ENCODE measurements around the gene PACRG. TPM values are rescaled to one million over a fixed set of nuclear protein-coding genes. Genes with fewer than 3 reads are reported as not detected.

PACRG gene
- total and polyA plus RNA-seq, 2 experiments from 2014 or later = 0.83 to 3.7 TPM

DNA sequence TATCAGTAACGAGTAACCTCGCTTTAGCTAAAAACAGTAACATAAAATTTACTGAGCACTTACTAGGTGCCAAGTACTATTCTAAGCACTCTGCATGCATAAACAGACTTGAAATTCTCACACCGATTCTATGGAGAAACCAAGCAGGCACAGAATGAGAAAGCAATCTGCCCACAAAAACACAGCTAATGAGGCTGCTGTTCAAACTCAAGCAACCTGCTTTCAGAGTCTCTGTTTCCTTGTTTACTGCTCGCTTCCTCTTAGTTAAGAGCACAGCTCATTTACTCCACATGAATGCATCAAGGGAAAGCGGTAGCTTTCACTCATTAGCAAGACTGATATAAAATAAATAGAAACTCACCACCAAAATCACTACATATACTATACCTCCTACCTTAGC lies 37.6 kb upstream of the PACRG start:
- DNase-seq (ENCODE audit: low read depth in 1 of 2, low spot score in 1 of 2) = no peak
- Histone ChIP-seq H3K4me1 (ENCODE audit: low read depth) (peaks cover 4% of the 10 kb centered on the region), H3K27me3 (no peaks in the 10 kb centered on the region), H3K4me3 (no peak overlapping the region), H3K9me3 (ENCODE audit: low read depth) (no peaks in the 10 kb centered on the region), H3K27ac (no peak overlapping the region), H3K36me3 (no peaks in the 10 kb centered on the region)
- TF ChIP-seq, protein P1, sequence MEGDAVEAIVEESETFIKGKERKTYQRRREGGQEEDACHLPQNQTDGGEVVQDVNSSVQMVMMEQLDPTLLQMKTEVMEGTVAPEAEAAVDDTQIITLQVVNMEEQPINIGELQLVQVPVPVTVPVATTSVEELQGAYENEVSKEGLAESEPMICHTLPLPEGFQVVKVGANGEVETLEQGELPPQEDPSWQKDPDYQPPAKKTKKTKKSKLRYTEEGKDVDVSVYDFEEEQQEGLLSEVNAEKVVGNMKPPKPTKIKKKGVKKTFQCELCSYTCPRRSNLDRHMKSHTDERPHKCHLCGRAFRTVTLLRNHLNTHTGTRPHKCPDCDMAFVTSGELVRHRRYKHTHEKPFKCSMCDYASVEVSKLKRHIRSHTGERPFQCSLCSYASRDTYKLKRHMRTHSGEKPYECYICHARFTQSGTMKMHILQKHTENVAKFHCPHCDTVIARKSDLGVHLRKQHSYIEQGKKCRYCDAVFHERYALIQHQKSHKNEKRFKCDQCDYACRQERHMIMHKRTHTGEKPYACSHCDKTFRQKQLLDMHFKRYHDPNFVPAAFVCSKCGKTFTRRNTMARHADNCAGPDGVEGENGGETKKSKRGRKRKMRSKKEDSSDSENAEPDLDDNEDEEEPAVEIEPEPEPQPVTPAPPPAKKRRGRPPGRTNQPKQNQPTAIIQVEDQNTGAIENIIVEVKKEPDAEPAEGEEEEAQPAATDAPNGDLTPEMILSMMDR (IDR thresholded peaks at IDR 0.05; ENCODE audit: low read depth, low read length) = no peak

DNA sequence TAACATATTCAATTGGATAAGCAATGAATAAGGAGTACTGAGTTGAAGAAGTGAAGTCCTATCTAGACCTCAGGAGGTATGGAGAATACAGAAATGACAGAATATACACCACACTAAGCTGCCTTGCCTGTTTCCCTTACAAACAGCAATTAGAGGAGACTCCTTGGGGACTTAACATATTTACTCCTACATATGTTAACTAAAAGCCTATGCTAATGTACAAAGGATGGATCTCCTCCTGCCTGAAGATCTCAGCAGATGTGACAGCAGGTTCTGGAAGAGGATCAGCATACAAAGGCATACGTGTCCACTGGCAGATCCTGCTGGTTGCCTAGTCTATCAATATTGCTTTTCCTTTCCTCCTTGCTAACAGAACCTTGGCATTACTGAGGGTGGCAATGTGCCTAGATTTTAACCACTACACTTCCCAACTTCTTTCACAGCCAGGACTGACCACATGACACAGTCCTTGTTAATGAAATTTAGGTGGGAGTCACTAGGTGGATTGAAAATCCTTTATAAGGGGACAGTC lies 29.8 kb upstream of the PACRG start:
- H3K27ac ChIP-seq = no peak overlapping the region
- H3K36me3 ChIP-seq = no peaks in the 10 kb centered on the region
- no peaks in the 10 kb centered on the region for H3K27me3 ChIP-seq
- H3K9me3 ChIP-seq (ENCODE audit: low read depth) = no peaks in the 10 kb centered on the region
- TF ChIP-seq, protein P1 (IDR thresholded peaks at IDR 0.05; ENCODE audit: low read depth, low read length) = no peak
- H3K4me3 ChIP-seq = no peak overlapping the region
- no peaks in the 10 kb centered on the region for H3K4me1 ChIP-seq (ENCODE audit: low read depth)
- no peak for DNase-seq (ENCODE audit: low read depth in 1 of 2, low spot score in 1 of 2)

DNA sequence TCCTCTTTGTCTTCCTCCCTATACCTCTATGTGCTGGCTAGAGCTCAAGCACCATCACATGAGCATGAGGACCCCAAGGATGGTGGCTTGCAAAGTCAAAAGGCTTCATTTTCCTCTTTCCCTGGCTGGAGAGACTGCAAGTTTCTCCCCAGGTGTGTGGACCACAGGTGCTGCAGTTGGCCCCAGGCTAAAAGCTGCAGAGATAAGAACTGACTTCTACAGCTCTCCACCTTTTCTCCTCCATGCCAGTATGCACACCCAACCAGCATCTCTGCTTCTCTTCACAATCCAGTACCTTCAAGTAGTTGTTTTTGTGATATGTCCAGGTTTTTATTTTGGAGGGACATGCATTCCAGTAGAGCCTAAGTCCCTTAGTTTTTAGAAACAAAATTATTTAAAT lies 29.3 kb upstream of the PACRG start:
- TF ChIP-seq, protein P1 (IDR thresholded peaks at IDR 0.05; ENCODE audit: low read depth, low read length) = no peak
- DNase-seq (ENCODE audit: low read depth in 1 of 2, low spot score in 1 of 2) = no peak
- Histone ChIP-seq H3K9me3 (ENCODE audit: low read depth) (no peaks in the 10 kb centered on the region), H3K27ac (no peak overlapping the region), H3K27me3 (no peaks in the 10 kb centered on the region), H3K4me3 (no peak overlapping the region), H3K36me3 (no peaks in the 10 kb centered on the region), H3K4me1 (ENCODE audit: low read depth) (no peaks in the 10 kb centered on the region)

DNA sequence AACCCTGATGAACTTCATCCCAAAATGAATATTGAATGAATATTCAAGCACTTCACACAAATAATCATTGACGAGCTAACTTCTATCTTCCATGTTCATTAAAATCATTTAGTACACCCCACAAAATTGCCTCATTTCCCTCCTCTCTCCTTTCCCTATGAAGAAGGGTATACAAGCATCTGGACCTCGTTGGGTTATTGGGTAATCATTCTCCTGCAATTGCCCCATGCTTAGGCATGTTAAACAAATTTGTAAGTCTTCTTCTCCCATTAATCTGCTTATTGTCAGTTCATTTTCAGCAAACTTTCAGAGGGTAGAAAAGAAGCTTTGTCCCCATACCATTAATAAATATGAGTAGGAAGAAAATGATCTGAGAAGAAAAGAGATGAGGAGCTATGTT lies 27.8 kb upstream of the PACRG start:
- no peak for DNase-seq (ENCODE audit: low read depth in 1 of 2, low spot score in 1 of 2)
- H3K27ac ChIP-seq = no peak overlapping the region
- H3K27me3 ChIP-seq = no peaks in the 10 kb centered on the region
- H3K4me1 ChIP-seq (ENCODE audit: low read depth) = no peaks in the 10 kb centered on the region
- H3K4me3 ChIP-seq = no peak overlapping the region
- TF ChIP-seq, protein P1 (IDR thresholded peaks at IDR 0.05; ENCODE audit: low read depth, low read length) = no peak
- H3K36me3 ChIP-seq = no peaks in the 10 kb centered on the region
- H3K9me3 ChIP-seq (ENCODE audit: low read depth) = no peaks in the 10 kb centered on the region

DNA sequence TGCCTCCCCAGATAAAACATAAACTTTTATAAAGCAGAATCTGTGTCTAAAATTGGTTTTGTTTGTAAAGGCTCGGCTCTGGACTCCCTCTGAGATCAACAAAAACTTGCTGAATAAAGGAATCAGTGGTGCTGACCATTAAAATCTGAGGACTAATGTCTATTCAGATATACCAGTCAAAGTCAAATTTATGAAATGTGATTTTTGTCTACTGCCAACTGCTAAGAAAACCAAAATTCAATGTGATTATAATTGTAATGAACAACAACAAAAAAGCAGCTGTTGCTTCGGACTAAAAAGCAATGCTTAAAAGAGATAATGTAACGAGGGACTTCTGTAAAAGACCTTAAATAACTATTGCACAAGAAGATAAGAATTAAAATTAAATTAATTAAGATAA lies 26.8 kb upstream of the PACRG start:
- no peak overlapping the region for H3K27ac ChIP-seq
- H3K27me3 ChIP-seq = no peaks in the 10 kb centered on the region
- H3K4me1 ChIP-seq (ENCODE audit: low read depth) = peaks cover 9% of the 10 kb centered on the region
- H3K9me3 ChIP-seq (ENCODE audit: low read depth) = no peaks in the 10 kb centered on the region
- H3K4me3 ChIP-seq = no peak overlapping the region
- H3K36me3 ChIP-seq = no peaks in the 10 kb centered on the region
- no peak for DNase-seq (ENCODE audit: low read depth in 1 of 2, low spot score in 1 of 2)
- TF ChIP-seq, protein P1 (IDR thresholded peaks at IDR 0.05; ENCODE audit: low read depth, low read length) = no peak

DNA sequence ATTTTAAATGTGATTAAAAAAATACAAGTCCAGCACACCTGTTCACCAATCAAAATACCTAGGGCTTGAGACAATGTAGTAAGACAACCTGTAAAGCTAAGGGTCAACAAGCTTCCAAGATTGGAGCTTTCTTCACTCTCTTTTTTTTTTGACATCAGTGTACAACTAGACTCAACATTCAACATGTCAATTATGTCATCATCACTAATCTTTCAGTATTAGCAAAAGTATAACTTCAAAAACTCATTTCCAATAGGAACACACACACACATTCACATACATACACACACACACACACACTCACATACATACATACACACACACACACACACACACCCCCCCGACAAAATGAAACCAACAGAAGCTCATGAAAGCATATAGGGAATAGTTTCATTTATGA lies 26.2 kb upstream of the PACRG start:
- no peaks in the 10 kb centered on the region for H3K9me3 ChIP-seq (ENCODE audit: low read depth)
- no peak overlapping the region for H3K4me3 ChIP-seq
- no peak for DNase-seq (ENCODE audit: low read depth in 1 of 2, low spot score in 1 of 2)
- peaks cover 15% of the 10 kb centered on the region for H3K4me1 ChIP-seq (ENCODE audit: low read depth)
- TF ChIP-seq, protein P1 (IDR thresholded peaks at IDR 0.05; ENCODE audit: low read depth, low read length) = no peak
- H3K27ac ChIP-seq = no peak overlapping the region
- no peaks in the 10 kb centered on the region for H3K27me3 ChIP-seq
- H3K36me3 ChIP-seq = no peaks in the 10 kb centered on the region

Data from cardiac muscle cell (in vitro differentiated cells and primary cell).